MM.1S (cell line): Measurements from ENCODE around the gene SGSH.

Experiments used
- DNase-seq: peaks from one replicate; pipeline ENCODE4 v3.0.0-alpha.2; 2015
- H2AFZ ChIP-seq: fragments of 300-600 bp; sonication (generic); 2 replicates; pipeline ENCODE4 v1.6.0; 2016; ENCODE audit warnings: antibody characterized with exemption, low read length
- H3F3A ChIP-seq: fragments of 300-600 bp; sonication (generic); 2 replicates; pipeline ENCODE4 v1.6.1; 2016; ENCODE audit warnings: mild to moderate bottlenecking, antibody characterized with exemption, low read length, moderate library complexity, mixed read lengths; ENCODE audit not compliant: insufficient read depth
- H3K27ac ChIP-seq: fragments of 300-600 bp; sonication (generic); 2 replicates; pipeline ENCODE4 v1.5.1; 2016; ENCODE audit warnings: mild to moderate bottlenecking, low read length
- H3K27me3 ChIP-seq: fragments of 300-600 bp; sonication (generic); replicated peaks from 2 replicates; pipeline ENCODE4 v1.6.0; 2016; ENCODE audit warnings: low read length; ENCODE audit not compliant: insufficient read depth
- H3K36me3 ChIP-seq: fragments of 300-600 bp; sonication (generic); replicated peaks from 2 replicates; pipeline ENCODE4 v1.6.1; 2016; ENCODE audit warnings: mild to moderate bottlenecking, low read length, mixed read lengths; ENCODE audit not compliant: insufficient read depth
- H3K4me1 ChIP-seq: fragments of 300-600 bp; sonication (generic); 2 replicates; pipeline ENCODE4 v1.6.1; 2016; ENCODE audit warnings: low read length, mixed read lengths
- H3K4me2 ChIP-seq: fragments of 300-600 bp; sonication (generic); 2 replicates; pipeline ENCODE4 v1.6.0; 2016; ENCODE audit warnings: low read depth, low read length
- H3K4me3 ChIP-seq: fragments of 300-600 bp; sonication (generic); 2 replicates; pipeline ENCODE4 v1.5.1; 2016; ENCODE audit warnings: low read length, mixed read lengths
- H3K79me2 ChIP-seq: fragments of 300-600 bp; sonication (generic); 2 replicates; pipeline ENCODE4 v1.6.1; 2016; ENCODE audit warnings: mixed run types, low read length, mixed read lengths
- H3K9ac ChIP-seq: fragments of 300-600 bp; sonication (generic); 2 replicates; pipeline ENCODE4 v1.6.1; 2016; ENCODE audit warnings: low read length, mixed read lengths
- H3K9me2 ChIP-seq: fragments of 300-600 bp; sonication (generic); replicated peaks from 2 replicates; pipeline ENCODE4 v1.6.1; 2016; ENCODE audit warnings: mild to moderate bottlenecking, low read length, mixed read lengths; ENCODE audit not compliant: insufficient read depth
- H3K9me3 ChIP-seq: fragments of 300-600 bp; sonication (generic); replicated peaks from 2 replicates; pipeline ENCODE4 v1.6.1; 2016; ENCODE audit warnings: mild to moderate bottlenecking, low read length, mixed read lengths; ENCODE audit not compliant: insufficient read depth
- H4K20me1 ChIP-seq: fragments of 300-600 bp; sonication (generic); 2 replicates; pipeline ENCODE4 v1.6.1; 2016; ENCODE audit warnings: mild to moderate bottlenecking, low read length, moderate library complexity, mixed read lengths; ENCODE audit not compliant: insufficient read depth
- EZH2 ChIP-seq: fragments of 300-600 bp; sonication (generic); optimal IDR thresholded peaks from 2 replicates; pipeline ENCODE3; 2017; ENCODE audit warnings: low read depth, mild to moderate bottlenecking, antibody characterized with exemption, low read length, mixed read lengths
- EZH2phosphoT487 ChIP-seq: fragments of 300-600 bp; sonication (generic); IDR thresholded peaks from 2 replicates; pipeline ENCODE4 v1.6.1; 2018; ENCODE audit warnings: antibody characterized with exemption, low read length
- TF ChIP-seq, protein P1 (sequence below): fragments of 300-600 bp; sonication (generic); IDR thresholded peaks from 2 replicates; pipeline ENCODE4 v1.5.1; 2016; ENCODE audit warnings: antibody characterized with exemption, low read length, mixed read lengths

The SGSH gene

GRCh38 chr17:80214878-80215210 is 5.3 kb downstream of the SGSH start:
- TF ChIP-seq EZH2phosphoT487: no peak
- TF ChIP-seq, protein P1, sequence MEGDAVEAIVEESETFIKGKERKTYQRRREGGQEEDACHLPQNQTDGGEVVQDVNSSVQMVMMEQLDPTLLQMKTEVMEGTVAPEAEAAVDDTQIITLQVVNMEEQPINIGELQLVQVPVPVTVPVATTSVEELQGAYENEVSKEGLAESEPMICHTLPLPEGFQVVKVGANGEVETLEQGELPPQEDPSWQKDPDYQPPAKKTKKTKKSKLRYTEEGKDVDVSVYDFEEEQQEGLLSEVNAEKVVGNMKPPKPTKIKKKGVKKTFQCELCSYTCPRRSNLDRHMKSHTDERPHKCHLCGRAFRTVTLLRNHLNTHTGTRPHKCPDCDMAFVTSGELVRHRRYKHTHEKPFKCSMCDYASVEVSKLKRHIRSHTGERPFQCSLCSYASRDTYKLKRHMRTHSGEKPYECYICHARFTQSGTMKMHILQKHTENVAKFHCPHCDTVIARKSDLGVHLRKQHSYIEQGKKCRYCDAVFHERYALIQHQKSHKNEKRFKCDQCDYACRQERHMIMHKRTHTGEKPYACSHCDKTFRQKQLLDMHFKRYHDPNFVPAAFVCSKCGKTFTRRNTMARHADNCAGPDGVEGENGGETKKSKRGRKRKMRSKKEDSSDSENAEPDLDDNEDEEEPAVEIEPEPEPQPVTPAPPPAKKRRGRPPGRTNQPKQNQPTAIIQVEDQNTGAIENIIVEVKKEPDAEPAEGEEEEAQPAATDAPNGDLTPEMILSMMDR: no peak
- TF ChIP-seq EZH2: no peak
- Histone ChIP-seq H4K20me1 (no peaks in the 10 kb centered on the region), H2AFZ (no peak overlapping the region), H3K4me1 (peaks cover 7% of the 10 kb centered on the region), H3K27ac (no peak overlapping the region), H3K9me3 (no peaks in the 10 kb centered on the region), H3K79me2 (peaks cover 29% of the 10 kb centered on the region), H3K27me3 (no peaks in the 10 kb centered on the region), H3K4me2 (no peak overlapping the region), H3K9ac (no peak overlapping the region), H3F3A (peaks cover 8% of the 10 kb centered on the region), H3K9me2 (no peaks in the 10 kb centered on the region), H3K36me3 (no peaks in the 10 kb centered on the region), H3K4me3 (no peak overlapping the region)
- no peak for DNase-seq

GRCh38 chr17:80214012-80214877 is 5.9 kb downstream of the SGSH start:
- no peaks in the 10 kb centered on the region for H3K9me2 ChIP-seq
- no peaks in the 10 kb centered on the region for H3K27me3 ChIP-seq
- H4K20me1 ChIP-seq: no peaks in the 10 kb centered on the region
- DNase-seq: no peak
- peaks cover 2% of the 10 kb centered on the region; the same call in 1 of the 2 replicates for H3F3A ChIP-seq
- H2AFZ ChIP-seq: no peak overlapping the region
- no peak overlapping the region for H3K9ac ChIP-seq
- no peak overlapping the region for H3K4me2 ChIP-seq
- H3K27ac ChIP-seq: no peak overlapping the region
- H3K79me2 ChIP-seq: peaks cover 24% of the 10 kb centered on the region
- H3K4me3 ChIP-seq: no peak overlapping the region
- no peaks in the 10 kb centered on the region; the same call in 1 of the 2 replicates for H3K36me3 ChIP-seq
- peaks cover 6% of the 10 kb centered on the region for H3K4me1 ChIP-seq
- no peaks in the 10 kb centered on the region for H3K9me3 ChIP-seq
- TF ChIP-seq, protein P1: no peak

DNA sequence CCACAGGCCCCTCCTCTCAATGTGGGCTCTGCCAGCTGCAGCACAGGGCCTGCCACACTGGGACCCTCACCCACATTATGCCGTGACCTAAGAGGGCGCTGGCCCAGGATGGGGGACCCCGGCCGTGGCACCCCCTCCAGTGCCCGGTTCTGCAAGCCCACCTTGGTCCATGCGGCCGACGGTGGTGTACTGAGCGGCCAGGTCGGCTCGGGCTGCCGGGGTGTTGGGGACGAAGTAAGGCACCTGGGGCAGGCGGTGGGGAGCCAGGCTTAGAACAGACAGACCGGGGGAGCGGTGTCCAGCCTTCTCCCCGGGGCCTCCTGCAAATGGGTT is 6.5 kb downstream of the SGSH start:
- Histone ChIP-seq H4K20me1 (no peaks in the 10 kb centered on the region), H2AFZ (no peak overlapping the region), H3K9me2 (no peaks in the 10 kb centered on the region), H3K27me3 (no peaks in the 10 kb centered on the region), H3K4me3 (no peak overlapping the region), H3K4me2 (no peak overlapping the region), H3K27ac (no peak overlapping the region), H3K9ac (no peak overlapping the region), H3K79me2 (peaks cover 18% of the 10 kb centered on the region), H3K9me3 (no peaks in the 10 kb centered on the region), H3K4me1 (0 out of 2 replicates have a peak, but pooled peaks cover 3% of the 10 kb centered on the region), H3F3A (no peaks in the 10 kb centered on the region), H3K36me3 (no peaks in the 10 kb centered on the region; the same call in 1 of the 2 replicates)
- TF ChIP-seq EZH2: no peak
- TF ChIP-seq, protein P1: no peak
- TF ChIP-seq EZH2phosphoT487: no peak
- no peak for DNase-seq
